SU-DHL-6 (cell line): Measurements from ENCODE around the gene VAV3.

Source experiments
- CTCF ChIP-seq: fragments of 200-600 bp; sonication (generic); IDR thresholded peaks from one replicate; pipeline ENCODE4 v1.5.1; 2017; ENCODE audit warnings: antibody characterized with exemption, mild to moderate bottlenecking, low read length, moderate library complexity; ENCODE audit not compliant: insufficient read depth, poor library complexity, severe bottlenecking
- EZH2phosphoT487 ChIP-seq: fragments of 200-600 bp; sonication (generic), shearing (Covaris generic); conservative IDR thresholded peaks from 2 replicates; pipeline ENCODE4 v1.6.1; 2018; ENCODE audit warnings: mild to moderate bottlenecking, antibody characterized with exemption, low read length, moderate library complexity, mixed read lengths

- TF ChIP-seq EZH2phosphoT487 (no peak), CTCF (no peak)
These were observed 126.9 kb downstream of the VAV3 start for GRCh38 chr1:107838056-107838455.
